H9 (cell line): ENCODE data around the gene KMT2D. TPM values are rescaled to one million over a fixed set of nuclear protein-coding genes. Genes with fewer than 3 reads are reported as not detected.

Experiments
- DNase-seq: peaks from one replicate; pipeline ENCODE4 v3.0.0-alpha.2; 2017
- H2AFZ ChIP-seq: one replicate; pipeline ENCODE4 v1.6.1; 2013; ENCODE audit warnings: mild to moderate bottlenecking, low read length, control low read depth, moderate library complexity
- H2AK5ac ChIP-seq: 2 replicates; pipeline ENCODE4 v1.6.1; 2013; ENCODE audit warnings: low read length, control low read depth, mixed read lengths; ENCODE audit not compliant: insufficient read length
- H2BK120ac ChIP-seq: one replicate; pipeline ENCODE4 v1.6.1; 2013; ENCODE audit warnings: low read depth, mild to moderate bottlenecking, low read length, control low read depth, inconsistent platforms; ENCODE audit not compliant: poor library complexity, severe bottlenecking
- H2BK12ac ChIP-seq: 2 replicates; pipeline ENCODE4 v1.6.1; 2013; ENCODE audit warnings: low read length, control low read depth, mixed read lengths, low read depth; ENCODE audit not compliant: insufficient read length
- H2BK15ac ChIP-seq: 2 replicates; pipeline ENCODE4 v1.6.1; 2013; ENCODE audit warnings: low read depth, low read length, control low read depth
- H2BK20ac ChIP-seq: one replicate; pipeline ENCODE4 v1.6.1; 2013; ENCODE audit warnings: low read depth, mild to moderate bottlenecking, low read length, control low read depth, inconsistent platforms; ENCODE audit not compliant: poor library complexity, severe bottlenecking
- H2BK5ac ChIP-seq: 2 replicates; pipeline ENCODE4 v1.6.1; 2013; ENCODE audit warnings: low read length, control low read depth, mixed read lengths; ENCODE audit not compliant: insufficient read length
- H3K14ac ChIP-seq: 2 replicates; pipeline ENCODE4 v1.6.1; 2013; ENCODE audit warnings: low read length, control low read depth; ENCODE audit not compliant: insufficient read depth
- H3K18ac ChIP-seq: 2 replicates; pipeline ENCODE4 v1.6.1; 2013; ENCODE audit warnings: low read depth, mild to moderate bottlenecking, mixed read lengths, low read length, control low read depth; ENCODE audit not compliant: insufficient read length
- H3K23ac ChIP-seq: 2 replicates; pipeline ENCODE4 v1.6.1; 2013; ENCODE audit warnings: low read length, control low read depth, mixed read lengths, low read depth; ENCODE audit not compliant: insufficient read length
- H3K23me2 ChIP-seq: 2 replicates; pipeline ENCODE4 v1.6.1; 2013; ENCODE audit warnings: low read depth, mild to moderate bottlenecking, mixed read lengths, low read length, control low read depth; ENCODE audit not compliant: insufficient read length, poor library complexity, severe bottlenecking
- H3K27ac ChIP-seq: 2 replicates; pipeline ENCODE4 v1.5.1; 2013; ENCODE audit warnings: low read length, control low read depth, mixed read lengths, low read depth; ENCODE audit not compliant: insufficient read length
- H3K27me3 ChIP-seq: 2 replicates; pipeline ENCODE4 v1.6.1; 2013; ENCODE audit warnings: low read length, control low read depth, inconsistent platforms; ENCODE audit not compliant: insufficient read depth
- H3K4ac ChIP-seq: 2 replicates; pipeline ENCODE4 v1.6.1; 2013; ENCODE audit warnings: low read depth, mild to moderate bottlenecking, control low read depth, inconsistent platforms, low read length, moderate library complexity
- H3K4me1 ChIP-seq: 2 replicates; pipeline ENCODE4 v1.6.1; 2013; ENCODE audit warnings: low read length, control low read depth, inconsistent platforms; ENCODE audit not compliant: insufficient read depth
- H3K4me2 ChIP-seq: 2 replicates; pipeline ENCODE4 v1.6.1; 2013; ENCODE audit warnings: low read length, control low read depth, mixed read lengths; ENCODE audit not compliant: insufficient read length, insufficient read depth
- H3K56ac ChIP-seq: 2 replicates; pipeline ENCODE4 v1.6.1; 2013; ENCODE audit warnings: low read depth, mild to moderate bottlenecking, mixed read lengths, low read length, control low read depth; ENCODE audit not compliant: insufficient read length
- H3K79me1 ChIP-seq: 2 replicates; pipeline ENCODE4 v1.6.1; 2013; ENCODE audit warnings: low read depth, mild to moderate bottlenecking, moderate library complexity, low read length, control low read depth, inconsistent platforms; ENCODE audit not compliant: insufficient read depth, poor library complexity, severe bottlenecking
- H3K79me2 ChIP-seq: 2 replicates; pipeline ENCODE4 v1.6.1; 2013; ENCODE audit warnings: low read length, control low read depth, inconsistent platforms; ENCODE audit not compliant: insufficient read depth
- H3K9ac ChIP-seq: 2 replicates; pipeline ENCODE4 v1.6.1; 2013; ENCODE audit warnings: low read length, control low read depth, mixed read lengths; ENCODE audit not compliant: insufficient read length; ENCODE audit errors: extremely low read depth
- H3K9me3 ChIP-seq: one replicate; pipeline ENCODE4 v1.6.1; 2013; ENCODE audit warnings: low read depth, low read length, inconsistent platforms; ENCODE audit not compliant: control insufficient read depth
- H3T11ph ChIP-seq: one replicate; pipeline ENCODE4 v1.6.1; 2013; ENCODE audit warnings: mild to moderate bottlenecking, low read length, control low read depth, inconsistent platforms
- H4K20me1 ChIP-seq: one replicate; pipeline ENCODE4 v1.6.1; 2013; ENCODE audit not compliant: control insufficient read depth, insufficient read length, insufficient read depth
- H4K5ac ChIP-seq: 2 replicates; pipeline ENCODE4 v1.6.1; 2013; ENCODE audit warnings: low read depth, mild to moderate bottlenecking, mixed read lengths, low read length, control low read depth; ENCODE audit not compliant: insufficient read length
- H4K8ac ChIP-seq: replicated peaks from 2 replicates; pipeline ENCODE4 v1.6.1; 2013; ENCODE audit warnings: low read length, control low read depth, mixed read lengths, low read depth; ENCODE audit not compliant: insufficient read length
- H4K91ac ChIP-seq: 2 replicates; pipeline ENCODE4 v1.6.1; 2013; ENCODE audit warnings: low read depth, mild to moderate bottlenecking, moderate library complexity, mixed read lengths, low read length, control low read depth; ENCODE audit not compliant: insufficient read length
- H3K27ac Mint-ChIP-seq, 3 experiments: 2 replicates in 2 of 3; 3 replicates in 1 of 3; pipeline ENCODE4 v1.8.0; 2020 to 2021; ENCODE audit warnings: mixed read lengths in 3 of 3, mild to moderate bottlenecking in 1 of 3, moderate library complexity in 1 of 3
- H3K27me3 Mint-ChIP-seq: 2 replicates; pipeline ENCODE4 v1.8.0; 2021; ENCODE audit warnings: low read depth, mild to moderate bottlenecking, moderate library complexity, mixed read lengths
- H3K36me3 Mint-ChIP-seq, 3 experiments: 2 replicates in 2 of 3; 3 replicates in 1 of 3; pipeline ENCODE4 v1.8.0; 2020 to 2021; ENCODE audit warnings: low read depth in 3 of 3, mixed read lengths in 3 of 3; ENCODE audit not compliant: insufficient read depth in 1 of 3
- H3K4me1 Mint-ChIP-seq, 2 experiments: 2 replicates each; pipeline ENCODE4 v1.8.0; 2020; ENCODE audit warnings: mixed read lengths in 2 of 2
- H3K4me3 Mint-ChIP-seq, 2 experiments: 2 replicates in 1 of 2; 3 replicates in 1 of 2; pipeline ENCODE4 v1.8.0; 2020 to 2021; ENCODE audit warnings: mild to moderate bottlenecking in 2 of 2, mixed read lengths in 2 of 2, moderate library complexity in 1 of 2
- H3K9me3 Mint-ChIP-seq, 2 experiments: 2 replicates in 1 of 2; 3 replicates in 1 of 2; pipeline ENCODE4 v1.8.0; 2020; ENCODE audit warnings: mild to moderate bottlenecking in 2 of 2, mixed read lengths in 2 of 2, moderate library complexity in 1 of 2
- CTCF ChIP-seq: fragments of 200-600 bp; sonication (generic); conservative IDR thresholded peaks from 3 replicates; pipeline ENCODE4 v1.8.0; 2021; ENCODE audit warnings: antibody characterized with exemption, mild to moderate bottlenecking
- WGBS: extraction: QIAGEN DNeasy Blood & Tissue Kit; methylation state at CpG from one replicate; pipeline ENCODE4 v1.1.7; 2013; ENCODE audit warnings: missing lambda C conversion rate, low lambda C conversion rate, mixed read lengths; ENCODE audit not compliant: insufficient read length; ENCODE audit errors: extremely low coverage; 5-methylcytosine and 5-hydroxymethylcytosine counted together
- total RNA-seq: library from RNA; stranded (reverse); gene quantifications from 2 replicates; pipeline ENCODE4 v1.2.1, GENCODE V29; 2021

The KMT2D gene
- total RNA-seq, 1 experiment from 2014 or later = 93.7 TPM

GRCh38 chr12:49109641-49110463 lies 49.3 kb upstream of the KMT2D start:
- H3K27ac ChIP-seq = no peak overlapping the region
- no CpG with 5 or more reads among the region's 33 CpGs for WGBS
- no peaks in the 10 kb centered on the region for H3K27me3 ChIP-seq
- no peak overlapping the region for H2BK120ac ChIP-seq
- peak overlapping the region in 2 of 3 experiments; percentile 95 to 96; a peak in 3 of 7 replicates for H3K27ac Mint-ChIP-seq
- peak overlapping the region; percentile 91 for H3K4me2 ChIP-seq
- peaks cover 5 to 20% (median 5%) of the 10 kb centered on the region in 3 experiments for H3K36me3 Mint-ChIP-seq
- H3K56ac ChIP-seq = no peak overlapping the region
- peak overlapping the region; percentile 86 to 99 for H3K4me3 Mint-ChIP-seq
- H3K23me2 ChIP-seq = peaks cover 8% of the 10 kb centered on the region
- peaks cover 5% of the 10 kb centered on the region; the same call in 1 of the 2 replicates for H3K4me1 ChIP-seq
- H2BK20ac ChIP-seq = no peak overlapping the region
- no peaks in the 10 kb centered on the region for H3K9me3 ChIP-seq
- H3K4ac ChIP-seq = no peak overlapping the region
- peaks cover 23 to 31% of the 10 kb centered on the region in 2 experiments for H3K4me1 Mint-ChIP-seq
- H3K79me2 ChIP-seq = peaks cover 1% of the 10 kb centered on the region; the same call in 1 of the 2 replicates
- no peaks in the 10 kb centered on the region for H4K20me1 ChIP-seq
- H3K27me3 Mint-ChIP-seq = peaks cover 4% of the 10 kb centered on the region; the same call in 1 of the 2 replicates
- H2AK5ac ChIP-seq = no peak overlapping the region
- peaks cover 6% of the 10 kb centered on the region for H3K79me1 ChIP-seq
- H2BK12ac ChIP-seq = no peak overlapping the region
- H3K14ac ChIP-seq = peak overlapping the region; percentile 80
- H3K9me3 Mint-ChIP-seq = peaks cover 15 to 19% of the 10 kb centered on the region in 2 experiments
- H3K9ac ChIP-seq = peak overlapping the region; percentile 59
- TF ChIP-seq CTCF = no peak
- H2BK5ac ChIP-seq = no peak overlapping the region
- peak; percentile 61 for DNase-seq
- no peak overlapping the region for H3K23ac ChIP-seq
- no peak overlapping the region for H2AFZ ChIP-seq
- H4K5ac ChIP-seq = no peak overlapping the region
- no peak overlapping the region for H4K8ac ChIP-seq
- H2BK15ac ChIP-seq = no peak overlapping the region
- no peak overlapping the region for H3T11ph ChIP-seq
- no peak overlapping the region for H4K91ac ChIP-seq
- H3K18ac ChIP-seq = peak overlapping the region; percentile 71
